ENCODE measurements around the gene ABCF3.
A peak's percentile ranks its signal among the peaks of the same experiment; 100 is the strongest.

ABCF3 gene

DNA sequence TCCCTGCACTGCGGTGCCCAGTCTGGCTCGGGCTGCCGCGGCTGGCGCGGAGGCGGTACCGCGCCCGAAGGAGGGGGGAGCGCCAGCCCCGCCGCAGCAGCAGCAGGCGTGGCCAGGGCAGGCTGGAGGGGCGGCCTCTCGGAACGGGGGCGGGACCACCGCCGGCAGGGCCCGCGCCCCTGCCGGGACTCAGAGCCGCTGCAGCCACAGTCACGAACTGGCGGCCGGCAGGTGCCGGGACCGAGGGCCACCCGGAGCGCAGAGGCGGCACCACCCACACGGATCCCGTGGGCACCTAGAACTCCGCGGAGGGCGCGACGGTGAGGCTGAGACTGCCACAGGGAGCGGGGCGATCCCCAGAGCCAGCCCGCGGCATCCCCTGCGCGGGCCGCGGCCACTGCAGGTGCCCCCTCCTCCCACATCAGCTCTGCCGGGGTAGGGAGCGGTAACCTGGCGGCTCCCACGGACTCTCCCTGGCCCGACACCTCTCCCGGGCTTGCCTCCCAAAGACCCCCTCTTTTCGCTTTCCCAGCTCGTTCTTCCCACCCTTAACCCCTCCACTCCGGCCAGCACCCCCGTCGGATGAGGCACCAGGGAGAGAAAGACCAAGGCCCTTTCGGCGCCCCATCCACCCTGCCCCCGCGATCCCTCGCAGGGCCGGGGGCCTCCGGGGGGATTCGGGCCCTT, 43.5 kb downstream of the ABCF3 start, which contains the start of gene VWA5B2:
Gene VWA5B2, plus strand, starts transcription at position 192 of the 687 bp plus-strand sequence. CDS start 944 bp downstream, outside the sequence.
- Histone ChIP-seq H3K9me3 (ENCODE audit: control insufficient read depth in 5 of 5, low read length in 5 of 5) (no peaks in the 10 kb centered on the region), H3K4me3 (ENCODE audit: low read depth in 1 of 5, low read length in 5 of 5) (peak within 1 kb of the TSS in 4 of 5 donors; percentile 58 to 67 (median 62)), H3K36me3 (ENCODE audit: control insufficient read depth in 5 of 5, insufficient read depth in 5 of 5, low read length in 5 of 5) (no peaks in the 10 kb centered on the region), H3K27me3 (ENCODE audit: control insufficient read depth in 5 of 5, insufficient read depth in 4 of 5, low read length in 5 of 5) (peaks cover 32 to 64% (median 58%) of the 10 kb centered on the region in 5 donors), H3K9ac (ENCODE audit: low read length in 5 of 5) (peak within 1 kb of the TSS in 2 of 5 donors; percentile 23 to 30), H3K4me1 (ENCODE audit: control insufficient read depth in 5 of 5, insufficient read depth in 5 of 5, low read length in 5 of 5) (peaks cover 0 to 22% (median 14%) of the 10 kb centered on the region in 5 donors), H3K27ac (ENCODE audit: low read depth, low read length) (no peak within 1 kb of the TSS)

DNA sequence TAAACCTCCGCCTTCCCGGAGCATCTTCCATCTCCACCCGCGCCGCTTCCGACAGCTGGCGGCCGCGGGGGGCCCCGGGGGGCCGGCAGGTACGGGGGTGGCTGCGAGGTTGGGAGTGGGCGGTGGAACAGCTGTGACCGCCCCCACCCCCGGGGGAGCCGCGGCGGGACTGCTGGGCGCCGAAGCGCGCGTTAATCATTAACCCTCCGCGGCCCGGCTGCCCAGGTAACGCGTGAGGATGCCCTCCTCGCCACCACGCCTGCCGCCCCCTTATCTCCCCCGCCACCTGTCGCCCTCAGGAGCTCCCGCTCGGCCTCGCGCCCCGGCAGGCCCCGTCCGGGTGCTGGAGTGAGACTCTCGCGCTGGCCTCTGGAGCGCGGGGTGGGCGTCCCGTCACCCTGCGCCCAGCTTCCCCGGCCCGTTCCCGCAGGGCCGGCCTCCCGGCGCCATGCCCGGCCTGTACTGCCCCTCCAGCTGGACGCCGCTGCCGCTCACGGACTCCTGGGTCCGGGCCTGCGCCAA, 44.1 kb downstream of the ABCF3 start:
- H3K4me3 ChIP-seq (ENCODE audit: low read depth in 1 of 5, low read length in 5 of 5), result peak overlapping the region in 3 of 5 donors; percentile 58 to 67 (median 65)

DNA sequence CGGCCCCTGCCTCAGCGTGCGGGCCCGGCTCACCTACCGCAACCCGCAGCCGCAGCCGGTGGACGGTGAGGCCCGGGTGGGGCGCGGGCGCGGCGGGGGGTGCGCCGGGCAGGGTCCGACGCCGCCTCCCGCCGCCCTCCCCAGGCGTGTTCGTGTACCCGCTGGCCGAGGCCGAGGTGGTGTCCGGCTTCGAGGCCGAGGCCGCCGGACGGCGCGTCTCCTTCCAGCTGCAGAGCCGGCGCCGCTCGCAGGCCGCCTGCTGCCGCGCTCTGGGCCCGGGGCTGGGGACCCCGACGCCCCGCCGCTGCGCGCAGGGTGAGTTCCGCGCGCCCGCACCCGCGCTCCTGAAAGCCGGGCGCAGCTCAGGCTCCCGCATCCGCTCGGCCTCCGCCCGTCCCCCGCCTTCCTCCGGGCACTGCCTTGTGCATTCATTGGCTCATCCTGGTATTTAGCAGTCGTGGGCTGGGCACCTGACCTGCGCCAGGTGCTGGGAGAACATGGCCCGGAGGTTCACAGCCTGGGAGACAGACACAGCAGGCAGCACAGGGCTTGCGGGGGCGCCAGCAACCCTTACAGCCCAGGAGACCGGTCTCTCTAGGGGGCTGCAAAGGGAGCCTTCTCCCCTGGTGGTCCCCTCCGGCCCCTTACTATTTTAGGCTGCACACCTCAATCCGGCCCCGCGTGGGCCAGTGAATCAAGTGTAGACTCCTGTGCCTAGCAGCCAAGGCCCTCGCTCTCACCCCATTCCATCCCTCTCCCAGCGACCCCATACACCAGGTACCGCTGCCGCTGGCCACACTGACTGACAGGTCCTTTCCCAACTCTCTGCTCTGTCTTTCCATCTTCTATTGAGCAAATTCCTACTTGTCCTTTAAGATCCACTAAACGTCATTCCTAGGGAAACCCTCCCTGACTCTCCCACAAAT, 44.9 kb downstream of the ABCF3 start:
- no peaks in the 10 kb centered on the region for H3K9me3 ChIP-seq (ENCODE audit: control insufficient read depth in 5 of 5, low read length in 5 of 5)
- H3K27ac ChIP-seq (ENCODE audit: low read depth, low read length), result no peak overlapping the region
- peaks cover 0 to 22% (median 14%) of the 10 kb centered on the region in 5 donors for H3K4me1 ChIP-seq (ENCODE audit: control insufficient read depth in 5 of 5, insufficient read depth in 5 of 5, low read length in 5 of 5)
- no peaks in the 10 kb centered on the region for H3K36me3 ChIP-seq (ENCODE audit: control insufficient read depth in 5 of 5, insufficient read depth in 5 of 5, low read length in 5 of 5)
- H3K9ac ChIP-seq (ENCODE audit: low read length in 5 of 5), result no peak overlapping the region
- peaks cover 32 to 65% (median 58%) of the 10 kb centered on the region in 5 donors for H3K27me3 ChIP-seq (ENCODE audit: control insufficient read depth in 5 of 5, insufficient read depth in 4 of 5, low read length in 5 of 5)
- peak overlapping the region in 3 of 5 donors; percentile 58 to 67 (median 65) for H3K4me3 ChIP-seq (ENCODE audit: low read depth in 1 of 5, low read length in 5 of 5)

More for the DNA sequence above, 44.1 kb downstream of the ABCF3 start:
- H3K36me3 ChIP-seq (ENCODE audit: control insufficient read depth in 5 of 5, insufficient read depth in 5 of 5, low read length in 5 of 5), result no peaks in the 10 kb centered on the region
- H3K9me3 ChIP-seq (ENCODE audit: control insufficient read depth in 5 of 5, low read length in 5 of 5), result no peaks in the 10 kb centered on the region
- H3K4me1 ChIP-seq (ENCODE audit: control insufficient read depth in 5 of 5, insufficient read depth in 5 of 5, low read length in 5 of 5), result peaks cover 0 to 22% (median 14%) of the 10 kb centered on the region in 5 donors
- H3K27ac ChIP-seq (ENCODE audit: low read depth, low read length), result no peak overlapping the region
- no peak overlapping the region for H3K9ac ChIP-seq (ENCODE audit: low read length in 5 of 5)
- peaks cover 32 to 65% (median 58%) of the 10 kb centered on the region in 5 donors for H3K27me3 ChIP-seq (ENCODE audit: control insufficient read depth in 5 of 5, insufficient read depth in 4 of 5, low read length in 5 of 5)

DNA sequence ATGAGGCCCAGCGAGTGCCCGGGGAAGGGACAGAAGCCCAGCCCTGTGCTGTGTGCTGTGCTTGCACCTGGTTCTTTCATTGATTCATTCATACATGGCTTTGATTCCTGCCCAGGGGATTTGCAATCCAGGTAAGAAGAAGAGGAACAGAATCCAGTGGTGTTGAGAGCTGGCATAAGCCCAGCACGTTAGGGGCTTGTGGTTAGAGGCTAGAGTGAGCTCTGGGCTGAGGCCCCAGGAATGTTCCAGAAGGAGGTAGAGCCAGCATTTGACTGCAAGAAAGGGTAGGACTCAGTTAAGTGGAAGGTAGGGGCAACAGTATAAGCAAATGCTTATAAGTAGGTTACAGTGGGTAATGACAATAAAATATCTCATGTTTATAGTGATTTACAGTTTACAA, 45.7 kb downstream of the ABCF3 start:
- H3K4me1 ChIP-seq (ENCODE audit: control insufficient read depth in 5 of 5, insufficient read depth in 5 of 5, low read length in 5 of 5), result peaks cover 0 to 22% (median 14%) of the 10 kb centered on the region in 5 donors
- no peak overlapping the region for H3K4me3 ChIP-seq (ENCODE audit: low read depth in 1 of 5, low read length in 5 of 5)
- H3K9me3 ChIP-seq (ENCODE audit: control insufficient read depth in 5 of 5, low read length in 5 of 5), result no peaks in the 10 kb centered on the region
- no peaks in the 10 kb centered on the region for H3K36me3 ChIP-seq (ENCODE audit: control insufficient read depth in 5 of 5, insufficient read depth in 5 of 5, low read length in 5 of 5)
- no peak overlapping the region for H3K27ac ChIP-seq (ENCODE audit: low read depth, low read length)
- H3K9ac ChIP-seq (ENCODE audit: low read length in 5 of 5), result no peak overlapping the region
- peaks cover 32 to 67% (median 62%) of the 10 kb centered on the region in 5 donors for H3K27me3 ChIP-seq (ENCODE audit: control insufficient read depth in 5 of 5, insufficient read depth in 4 of 5, low read length in 5 of 5)

DNA sequence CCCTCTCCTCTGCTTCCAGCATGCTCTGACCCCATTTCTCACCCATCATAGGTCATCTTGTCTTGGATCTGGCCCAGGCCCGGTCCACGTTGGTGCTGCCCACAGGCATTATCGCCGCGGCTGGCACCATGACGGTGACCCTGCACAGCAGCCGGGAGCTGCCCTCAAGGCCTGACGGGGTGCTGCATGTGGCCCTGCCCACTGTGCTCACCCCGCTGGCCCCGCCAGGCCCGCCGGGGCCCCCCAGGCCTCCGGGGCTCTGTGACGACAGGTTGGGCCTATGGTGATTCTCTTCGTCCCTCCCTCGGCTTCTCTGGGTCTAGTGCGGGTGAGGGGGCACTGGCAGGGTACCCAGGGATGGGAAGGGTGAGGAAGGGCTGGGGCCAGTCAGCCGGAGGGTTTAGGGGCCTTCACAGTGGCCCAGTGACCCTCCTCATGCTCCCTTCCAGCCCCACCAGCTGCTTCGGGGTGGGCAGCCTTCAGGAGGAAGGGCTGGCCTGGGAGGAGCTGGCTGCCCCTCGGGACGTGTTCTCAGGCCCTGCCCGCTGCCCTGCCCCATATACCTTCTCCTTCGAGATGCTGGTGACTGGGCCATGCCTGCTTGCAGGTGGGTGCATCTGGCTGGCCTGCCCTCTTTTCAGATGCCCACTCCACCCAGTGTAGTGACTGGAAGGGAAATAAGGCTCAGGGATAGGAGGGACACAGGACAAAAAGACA, 47.3 kb downstream of the ABCF3 start:
- Histone ChIP-seq H3K4me3 (ENCODE audit: low read depth in 1 of 5, low read length in 5 of 5) (no peak overlapping the region), H3K36me3 (ENCODE audit: control insufficient read depth in 5 of 5, insufficient read depth in 5 of 5, low read length in 5 of 5) (no peaks in the 10 kb centered on the region), H3K27me3 (ENCODE audit: control insufficient read depth in 5 of 5, insufficient read depth in 4 of 5, low read length in 5 of 5) (peaks cover 30 to 63% (median 58%) of the 10 kb centered on the region in 5 donors), H3K9me3 (ENCODE audit: control insufficient read depth in 5 of 5, low read length in 5 of 5) (no peaks in the 10 kb centered on the region), H3K27ac (ENCODE audit: low read depth, low read length) (no peak overlapping the region), H3K9ac (ENCODE audit: low read length in 5 of 5) (no peak overlapping the region), H3K4me1 (ENCODE audit: control insufficient read depth in 5 of 5, insufficient read depth in 5 of 5, low read length in 5 of 5) (peaks cover 0 to 22% (median 14%) of the 10 kb centered on the region in 5 donors)

DNA sequence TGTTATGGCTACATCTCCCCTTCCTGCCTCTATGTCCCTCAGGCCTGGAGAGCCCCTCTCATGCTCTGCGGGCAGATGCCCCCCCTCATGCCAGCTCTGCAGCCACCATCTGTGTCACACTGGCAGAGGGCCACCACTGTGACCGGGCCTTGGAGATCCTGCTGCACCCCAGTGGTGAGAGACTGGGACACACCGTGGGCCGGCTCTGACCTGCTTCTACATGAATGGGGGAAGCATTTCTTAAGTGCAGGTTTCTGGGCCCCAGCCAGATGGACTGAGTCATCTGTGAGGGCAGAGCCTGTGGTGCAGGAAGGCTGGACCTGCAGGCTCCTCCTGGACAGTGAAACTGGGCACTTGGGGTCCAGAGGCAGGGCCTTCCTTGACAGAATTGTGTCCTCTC, 48.2 kb downstream of the ABCF3 start:
- peaks cover 26 to 56% (median 50%) of the 10 kb centered on the region in 5 donors for H3K27me3 ChIP-seq (ENCODE audit: control insufficient read depth in 5 of 5, insufficient read depth in 4 of 5, low read length in 5 of 5)
- no peak overlapping the region for H3K9ac ChIP-seq (ENCODE audit: low read length in 5 of 5)
- H3K4me3 ChIP-seq (ENCODE audit: low read depth in 1 of 5, low read length in 5 of 5), result no peak overlapping the region
- no peaks in the 10 kb centered on the region for H3K9me3 ChIP-seq (ENCODE audit: control insufficient read depth in 5 of 5, low read length in 5 of 5)
- H3K36me3 ChIP-seq (ENCODE audit: control insufficient read depth in 5 of 5, insufficient read depth in 5 of 5, low read length in 5 of 5), result no peaks in the 10 kb centered on the region
- H3K4me1 ChIP-seq (ENCODE audit: control insufficient read depth in 5 of 5, insufficient read depth in 5 of 5, low read length in 5 of 5), result peaks cover 0 to 17% (median 12%) of the 10 kb centered on the region in 5 donors
- H3K27ac ChIP-seq (ENCODE audit: low read depth, low read length), result no peak overlapping the region

DNA sequence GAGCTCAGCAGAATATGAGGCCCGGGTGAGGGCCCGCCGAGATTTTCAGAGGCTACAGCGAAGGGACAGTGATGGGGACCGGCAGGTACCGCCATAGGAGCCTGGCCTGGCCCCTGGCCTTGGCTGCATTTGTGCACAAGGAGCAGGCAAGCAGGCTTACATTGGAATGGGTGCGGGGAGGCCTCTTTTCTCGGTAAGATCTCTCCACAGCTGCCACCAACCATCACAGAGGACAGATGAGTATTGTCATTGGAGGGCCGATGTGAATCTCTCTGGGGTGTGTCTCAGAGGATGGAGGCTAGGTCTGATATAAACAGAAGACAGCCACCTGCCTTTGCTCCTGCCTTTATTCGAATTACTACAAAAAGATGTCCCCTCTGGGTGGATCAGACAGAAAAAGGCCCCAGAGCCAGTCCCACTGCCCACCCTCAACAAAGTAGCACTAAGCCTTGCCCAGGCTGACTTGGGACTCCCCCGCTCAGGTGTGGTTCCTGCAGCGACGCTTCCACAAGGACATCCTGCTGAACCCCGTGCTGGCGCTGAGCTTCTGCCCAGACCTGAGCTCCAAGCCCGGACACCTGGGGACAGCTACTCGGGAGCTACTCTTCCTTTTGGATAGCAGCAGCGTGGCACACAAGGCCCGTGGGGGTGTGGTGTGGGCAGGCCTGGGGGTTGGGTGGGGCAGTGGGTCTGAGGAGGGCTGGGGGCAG, 48.8 kb downstream of the ABCF3 start:
- H3K9me3 ChIP-seq (ENCODE audit: control insufficient read depth in 5 of 5, low read length in 5 of 5), result no peaks in the 10 kb centered on the region
- H3K9ac ChIP-seq (ENCODE audit: low read length in 5 of 5), result no peak overlapping the region
- peaks cover 0 to 11% (median 6%) of the 10 kb centered on the region in 5 donors for H3K4me1 ChIP-seq (ENCODE audit: control insufficient read depth in 5 of 5, insufficient read depth in 5 of 5, low read length in 5 of 5)
- no peak overlapping the region for H3K4me3 ChIP-seq (ENCODE audit: low read depth in 1 of 5, low read length in 5 of 5)
- H3K27ac ChIP-seq (ENCODE audit: low read depth, low read length), result no peak overlapping the region
- H3K36me3 ChIP-seq (ENCODE audit: control insufficient read depth in 5 of 5, insufficient read depth in 5 of 5, low read length in 5 of 5), result no peaks in the 10 kb centered on the region
- H3K27me3 ChIP-seq (ENCODE audit: control insufficient read depth in 5 of 5, insufficient read depth in 4 of 5, low read length in 5 of 5), result peaks cover 22 to 52% (median 45%) of the 10 kb centered on the region in 5 donors

DNA sequence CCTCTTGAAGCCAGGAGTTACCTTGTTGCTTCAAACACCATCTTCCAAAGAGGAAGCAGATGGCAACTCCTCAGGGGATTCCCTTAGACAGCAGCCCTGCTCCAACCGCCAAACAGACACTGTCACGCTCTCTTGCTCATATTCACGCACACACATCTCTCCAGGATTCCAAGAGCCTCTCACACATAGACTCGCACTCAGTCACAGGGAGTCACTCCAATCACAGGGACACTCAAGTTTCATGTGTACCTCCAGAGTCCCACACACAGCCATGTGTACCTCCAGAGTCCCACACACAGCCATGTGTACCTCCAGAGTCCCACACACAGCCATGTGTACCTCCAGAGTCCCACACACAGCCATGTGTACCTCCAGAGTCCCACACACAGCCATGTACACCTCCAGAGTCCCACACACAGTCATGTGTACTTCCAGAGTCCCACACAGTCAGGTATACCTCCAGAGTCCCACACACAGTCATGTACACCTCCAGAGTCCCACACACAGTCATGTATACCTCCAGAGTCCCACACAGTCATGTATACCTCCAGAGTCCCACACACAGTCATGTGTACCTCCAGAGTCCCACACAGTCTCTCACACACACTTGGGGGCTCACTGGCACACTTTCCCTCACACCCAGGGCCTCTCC, 49.5 kb downstream of the ABCF3 start:
- Histone ChIP-seq H3K27ac (ENCODE audit: low read depth, low read length) (no peak overlapping the region), H3K36me3 (ENCODE audit: control insufficient read depth in 5 of 5, insufficient read depth in 5 of 5, low read length in 5 of 5) (no peaks in the 10 kb centered on the region), H3K4me1 (ENCODE audit: control insufficient read depth in 5 of 5, insufficient read depth in 5 of 5, low read length in 5 of 5) (peaks cover 0 to 5% (median 0%) of the 10 kb centered on the region in 5 donors), H3K4me3 (ENCODE audit: low read depth in 1 of 5, low read length in 5 of 5) (no peak overlapping the region), H3K27me3 (ENCODE audit: control insufficient read depth in 5 of 5, insufficient read depth in 4 of 5, low read length in 5 of 5) (peaks cover 16 to 46% (median 39%) of the 10 kb centered on the region in 5 donors), H3K9me3 (ENCODE audit: control insufficient read depth in 5 of 5, low read length in 5 of 5) (no peaks in the 10 kb centered on the region), H3K9ac (ENCODE audit: low read length in 5 of 5) (no peak overlapping the region)

All from subcutaneous abdominal adipose tissue (tissue), 5 donors.